H1 (cell line): ENCODE data around the gene ARHGEF28. TPM values are rescaled to one million over a fixed set of nuclear protein-coding genes. Genes with fewer than 3 reads are reported as not detected.

Source experiments
- BACH1 ChIP-seq: IDR thresholded peaks from 2 replicates; pipeline ENCODE4 v1.6.1; 2012; ENCODE audit warnings: low read length, improper control_type of control experiment
- EP300 ChIP-seq, 2 experiments: IDR thresholded peaks; 1 replicate in 1 of 2; 2 replicates in 1 of 2; pipeline ENCODE4 v1.6.1; 2011 to 2012; ENCODE audit warnings: low read depth in 2 of 2, low read length in 2 of 2, mild to moderate bottlenecking in 2 of 2, borderline replicate concordance in 1 of 2, inconsistent platforms in 1 of 2, moderate library complexity in 1 of 2
- polyA plus RNA-seq, 7 experiments: library from polyadenylated mRNA; depleted of rRNA in 3 of 7; stranded (reverse) in 5 of 7; unstranded in 2 of 7; fragments of >200 nt in 5 of 7; fragments of 200-250 nt in 2 of 7; gene quantifications; 1 replicate in 5 of 7; 2 replicates in 1 of 7; 4 replicates in 1 of 7; pipeline versions ENCODE4 v1.2.1 to v1.2.3, GENCODE V29; 2011 to 2013; ENCODE audit warnings: missing spikeins in 2 of 7, mixed read lengths in 2 of 7
- total RNA-seq: library from RNA; stranded (reverse); fragmentation: NEBNext Ultra II Directional; extraction: Animal tissue kit (Norgen Biotek cat#: 25700); gene quantifications from 2 replicates; pipeline ENCODE4 v1.2.1, GENCODE V29; 2021

Gene ARHGEF28
- total and polyA plus RNA-seq, 2 of the 8 experiments (the other 6 are each of a cell fraction or from before 2014, with no cell fraction given): 0.33 to 1.0 TPM

DNA sequence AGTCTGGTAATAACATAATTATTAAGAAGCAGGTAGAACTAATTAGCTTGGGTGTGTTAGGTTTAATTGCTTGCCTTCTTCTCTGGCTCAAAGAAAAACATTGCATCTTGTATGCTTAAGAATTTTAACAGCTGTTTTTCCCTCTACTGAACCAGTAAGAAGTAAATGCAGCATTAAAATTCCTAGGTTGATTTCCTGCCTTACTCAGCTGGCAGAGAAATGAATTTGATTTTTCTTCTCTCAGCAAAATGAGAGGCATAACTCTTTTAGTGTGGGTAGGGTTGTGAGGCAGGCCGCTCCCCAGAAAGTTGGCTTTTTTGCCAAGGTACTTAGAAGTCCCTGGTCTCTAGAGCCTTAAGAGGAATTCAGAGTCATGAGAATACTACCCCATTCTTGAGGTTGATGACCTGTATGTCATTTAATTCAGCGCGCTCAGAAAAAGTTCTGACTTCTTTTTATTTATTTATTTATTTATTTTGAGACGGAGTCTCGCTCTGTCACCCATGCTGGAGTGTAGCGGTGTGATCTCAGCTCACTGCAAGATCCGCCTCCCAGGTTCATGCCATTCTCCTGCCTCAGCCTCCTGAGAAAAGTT lies 302.6 kb downstream of the ARHGEF28 start (continued):
- no peak for TF ChIP-seq EP300 (IDR thresholded peaks at IDR 0.05; ENCODE audit: borderline replicate concordance in 1 of 2, low read depth in 2 of 2, low read length in 2 of 2)
- TF ChIP-seq BACH1: no peak
